ENCODE data around the gene RASA3. TPM values are rescaled to one million over a fixed set of nuclear protein-coding genes. Genes with fewer than 3 reads are reported as not detected.
"Not testable (repeated sequence)": the region's sequence is repeated elsewhere in the genome, so short reads cannot be mapped to it uniquely, and the experiment has no call there.

RASA3 gene
- total RNA-seq, 1 experiment from 2014 or later = 21.4 TPM

- no peak for DNase-seq (ENCODE audit: low spot score)
These were observed 50.4 kb downstream of the RASA3 start for GRCh38 chr13:114081761-114082681.

GRCh38 chr13:114080739-114081561, 51.5 kb downstream of the RASA3 start:
- DNase-seq (ENCODE audit: low spot score) = no peak

DNA sequence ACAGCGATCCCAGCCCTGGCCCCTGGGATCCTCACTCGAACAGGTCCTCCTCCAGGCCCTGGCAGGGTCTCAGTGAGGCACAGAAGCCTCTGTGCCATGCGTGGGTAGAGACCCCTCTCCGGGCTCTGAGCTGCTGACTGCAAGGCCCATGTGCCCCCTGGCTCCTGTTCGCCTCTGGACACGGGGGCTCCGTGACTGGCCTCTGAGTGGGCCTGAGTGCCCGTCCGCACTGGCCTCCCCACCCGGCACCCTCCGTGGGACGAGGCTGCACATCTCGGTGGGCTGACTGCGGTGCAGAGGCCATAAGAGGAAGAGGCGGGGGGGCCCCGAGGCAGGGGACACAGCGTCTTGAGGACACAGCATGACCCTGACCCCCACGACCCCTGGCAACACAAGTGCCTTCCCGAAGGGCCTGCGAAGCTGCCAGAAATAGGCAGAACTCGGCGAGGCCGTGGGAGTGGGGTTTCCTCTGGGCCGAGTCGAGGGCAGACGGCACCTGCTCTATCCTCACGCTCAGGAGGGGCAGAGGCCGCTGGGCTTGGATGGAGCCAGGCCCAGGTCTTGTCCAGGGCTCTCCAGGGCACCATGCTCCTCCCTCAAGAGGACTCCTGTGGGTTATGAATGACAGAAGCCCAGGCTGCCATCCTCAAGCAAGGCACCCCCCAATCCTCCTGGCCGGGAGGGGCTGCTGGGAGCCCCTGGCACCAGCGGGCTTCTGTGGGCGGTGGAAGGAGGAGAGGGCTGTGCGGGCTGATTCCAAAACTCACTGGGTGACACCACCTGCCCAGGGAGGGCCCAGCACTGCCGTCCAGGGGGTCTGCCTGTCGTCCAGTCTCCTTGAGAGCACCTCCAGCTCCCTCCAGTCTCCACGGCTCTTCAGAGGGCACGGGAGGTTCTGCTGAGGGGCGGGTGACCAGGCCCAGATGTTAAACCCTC, 52.6 kb downstream of the RASA3 start:
- DNase-seq (ENCODE audit: low spot score) = no peak

- DNase-seq (ENCODE audit: low spot score) = peak; percentile 69
These were observed 53.7 kb downstream of the RASA3 start for GRCh38 chr13:114078461-114079451.

DNA sequence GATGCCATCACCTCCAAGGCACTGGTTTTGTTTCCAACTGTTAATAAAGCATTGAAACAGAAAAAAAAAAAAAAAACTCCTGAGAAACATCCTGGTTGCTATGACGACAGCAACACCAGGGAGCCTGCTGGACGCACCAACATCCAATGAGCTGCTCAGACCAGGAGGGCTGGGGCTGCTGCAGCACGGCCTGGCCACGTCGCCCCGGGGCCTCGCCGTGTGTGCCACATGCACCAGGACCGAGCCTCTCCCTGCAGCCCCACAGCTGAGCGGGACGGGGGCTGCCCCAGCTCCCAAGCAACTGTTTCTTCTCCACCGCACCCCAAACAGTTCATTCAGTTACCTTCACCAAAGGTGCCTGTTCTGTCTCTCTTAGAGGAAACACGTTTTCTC, 54.5 kb downstream of the RASA3 start:
- DNase-seq (ENCODE audit: low spot score) = no peak

- no peak for DNase-seq (ENCODE audit: low spot score)
These were observed 55.1 kb downstream of the RASA3 start for GRCh38 chr13:114077099-114077932.

- DNase-seq (ENCODE audit: low spot score) = no peak
These were observed 55.9 kb downstream of the RASA3 start for GRCh38 chr13:114076329-114077090.

- not testable (repeated sequence) for DNase-seq (ENCODE audit: low spot score)
These were observed 56.6 kb downstream of the RASA3 start for GRCh38 chr13:114075811-114076210.

DNA sequence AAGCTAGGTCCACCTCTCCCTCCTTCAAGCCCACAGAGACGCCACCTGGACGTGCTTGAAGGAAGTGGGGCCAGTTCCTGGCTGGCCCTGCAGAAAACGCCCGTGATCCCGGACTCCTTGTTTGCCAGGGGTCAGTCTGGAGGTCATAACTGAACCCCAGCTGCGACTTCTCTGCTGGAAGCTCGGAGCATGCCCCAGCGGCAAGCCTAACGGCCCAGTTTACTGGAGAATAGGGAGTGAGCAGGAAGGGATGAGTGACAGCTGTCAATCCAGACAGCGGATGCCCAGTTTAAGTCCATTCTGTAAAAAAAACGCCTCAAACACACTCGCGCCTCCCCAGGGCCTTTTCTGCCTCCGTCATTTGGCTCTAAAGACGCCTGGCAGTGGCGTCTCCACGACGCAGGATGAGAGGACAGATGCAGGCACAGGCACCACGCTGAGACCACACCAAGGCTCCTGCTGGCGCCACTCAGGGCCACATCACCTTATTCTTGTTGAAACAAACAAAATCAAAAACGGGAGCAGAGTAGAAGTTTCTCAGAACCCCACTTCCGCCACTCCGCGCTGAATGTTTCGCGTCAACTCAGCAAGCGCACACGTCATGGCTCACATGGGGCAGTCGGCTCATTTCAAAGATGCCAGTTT, 57.6 kb downstream of the RASA3 start:
- no peak for DNase-seq (ENCODE audit: low spot score)

DNA sequence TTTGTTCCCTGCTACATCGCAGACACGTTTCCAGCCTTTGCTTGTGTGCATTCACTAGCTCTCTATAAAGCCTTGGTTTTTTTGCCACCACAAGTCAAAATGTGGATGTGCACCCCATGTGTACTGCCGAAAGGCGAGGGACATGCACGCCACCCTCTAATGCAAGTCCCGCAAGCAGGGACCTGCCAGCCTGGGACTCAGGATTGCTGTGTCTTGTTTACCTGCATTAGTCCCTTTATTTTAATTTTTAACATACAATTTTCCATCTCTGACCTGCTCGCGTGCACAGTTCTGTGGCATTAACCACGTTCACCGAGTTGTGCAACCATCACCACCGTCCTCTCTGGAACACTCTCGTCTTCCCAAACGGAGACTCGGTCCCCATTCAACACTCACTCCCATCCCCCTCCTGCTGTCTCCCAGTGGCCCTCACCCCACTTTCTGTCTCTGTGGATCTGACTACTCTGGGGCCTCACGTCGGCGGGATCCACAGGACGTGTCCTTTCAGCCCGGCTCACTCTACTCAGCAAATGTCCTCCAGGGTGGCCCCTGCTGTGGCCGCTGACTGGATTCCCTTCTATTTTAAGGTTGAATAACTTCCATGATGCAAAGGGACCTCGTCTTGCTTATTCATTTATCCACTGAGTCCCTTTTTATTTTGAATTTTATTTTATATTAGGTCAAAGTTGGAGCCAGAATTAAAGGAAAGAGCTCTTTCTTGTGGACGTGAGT, 58.4 kb downstream of the RASA3 start:
- DNase-seq (ENCODE audit: low spot score) = no peak

GRCh38 chr13:114072421-114072820, 60.0 kb downstream of the RASA3 start:
- DNase-seq (ENCODE audit: low spot score) = no peak

DNA sequence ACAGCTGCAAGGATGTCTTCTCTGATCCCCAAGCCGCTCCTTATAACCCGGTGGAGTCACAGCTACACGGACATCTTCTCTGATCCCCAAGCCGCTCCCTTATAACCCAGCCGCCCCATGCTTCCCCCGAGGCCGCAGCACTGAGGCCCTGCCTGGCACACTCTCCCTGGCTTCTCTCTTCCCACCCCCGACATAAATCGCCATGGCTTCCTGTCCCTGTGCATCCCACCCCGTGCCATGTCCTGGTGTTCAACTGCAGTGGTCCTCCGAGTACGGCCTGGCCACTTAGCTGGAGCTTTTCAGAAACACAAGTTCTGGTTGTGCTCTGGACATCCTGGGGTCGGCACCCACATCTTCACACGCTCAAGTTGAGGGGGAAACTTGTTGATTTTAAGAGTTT, 60.4 kb downstream of the RASA3 start:
- DNase-seq (ENCODE audit: low spot score) = no peak

DNA sequence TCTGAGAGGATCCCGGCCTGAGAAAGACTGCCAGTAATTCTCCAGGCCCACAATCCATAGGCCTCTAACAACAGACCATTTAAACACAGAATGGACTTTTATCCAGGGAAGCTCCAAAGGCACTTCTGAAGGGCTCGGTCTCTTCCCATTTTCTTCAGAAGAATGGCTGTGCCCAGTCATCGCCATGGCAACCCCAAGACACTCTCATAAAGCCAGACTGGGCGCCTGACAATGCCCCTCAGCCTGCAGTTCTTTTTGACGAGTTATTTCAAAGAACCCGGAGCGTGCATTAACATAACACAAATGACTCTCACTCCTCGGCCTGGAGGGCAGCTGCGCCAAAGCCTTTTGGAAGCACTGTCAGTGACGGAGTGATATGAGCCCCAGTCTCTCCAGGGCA, 61.0 kb downstream of the RASA3 start:
- DNase-seq (ENCODE audit: low spot score) = no peak

GRCh38 chr13:114070098-114070799, 62.2 kb downstream of the RASA3 start:
- no peak for DNase-seq (ENCODE audit: low spot score)

DNA sequence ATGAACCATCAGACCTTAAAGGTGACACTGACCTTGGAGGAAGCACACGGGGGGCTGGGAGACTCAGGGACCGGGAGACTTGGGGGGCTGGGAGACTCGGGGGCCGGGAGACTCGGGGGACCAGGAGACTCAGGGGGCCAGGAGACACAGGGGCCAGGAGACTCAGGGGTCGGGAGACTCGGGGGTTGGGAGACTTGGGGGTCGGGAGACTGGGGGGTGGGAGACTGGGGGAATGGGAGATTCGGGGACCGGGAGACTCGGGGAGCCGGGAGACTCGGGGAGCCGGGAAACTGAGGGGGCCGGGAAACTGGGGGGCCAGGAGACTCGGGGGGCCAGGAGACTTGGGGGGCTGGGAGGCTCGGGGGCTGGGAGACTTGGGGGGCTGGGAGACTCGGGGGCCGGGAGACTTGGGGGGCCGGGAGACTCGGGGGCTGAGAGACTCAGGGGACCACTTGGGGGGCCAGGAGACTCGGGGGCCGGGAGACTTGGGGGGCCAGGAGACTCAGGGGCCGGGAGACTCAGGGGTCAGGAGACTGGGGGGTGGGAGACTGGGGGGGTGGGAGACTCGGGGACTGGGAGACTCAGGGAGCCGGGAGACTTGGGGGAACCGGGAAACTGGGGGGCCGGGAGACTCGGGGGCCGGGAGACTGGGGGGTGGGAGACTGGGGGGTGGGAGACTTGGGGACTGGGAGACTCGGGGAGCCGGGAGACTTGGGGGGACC, 62.9 kb downstream of the RASA3 start:
- no peak for DNase-seq (ENCODE audit: low spot score)

- DNase-seq (ENCODE audit: low spot score) = peak; percentile 44
These were observed 63.6 kb downstream of the RASA3 start for GRCh38 chr13:114068656-114069318.
